Ishikawa (cell line): ENCODE data around the gene PAQR9.

Experiments
- CREB1 ChIP-seq: IDR thresholded peaks from 2 replicates; pipeline ENCODE4 v1.6.1; 2012; ENCODE audit warnings: low read depth
- EGR1 ChIP-seq: IDR thresholded peaks from 2 replicates; pipeline ENCODE4 v1.6.1; 2012
- EP300 ChIP-seq: IDR thresholded peaks from 2 replicates; pipeline ENCODE4 v1.6.1; 2012; ENCODE audit warnings: borderline replicate concordance
- RAD21 ChIP-seq: IDR thresholded peaks from 2 replicates; pipeline ENCODE4 v1.6.1; 2012; ENCODE audit warnings: low read depth
- REST ChIP-seq: IDR thresholded peaks from 2 replicates; pipeline ENCODE4 v1.6.1; 2012; ENCODE audit warnings: low read depth, mild to moderate bottlenecking
- TEAD4 ChIP-seq: IDR thresholded peaks from 2 replicates; pipeline ENCODE4 v1.6.1; 2012
- YY1 ChIP-seq: IDR thresholded peaks from 2 replicates; pipeline ENCODE4 v1.6.1; 2012; ENCODE audit warnings: low read depth
- TF ChIP-seq, protein P1 (sequence below): IDR thresholded peaks from 2 replicates; pipeline ENCODE4 v1.6.1; 2012
- TF ChIP-seq, protein P2 (sequence below): IDR thresholded peaks from 2 replicates; pipeline ENCODE4 v1.6.1; 2012

DNA sequence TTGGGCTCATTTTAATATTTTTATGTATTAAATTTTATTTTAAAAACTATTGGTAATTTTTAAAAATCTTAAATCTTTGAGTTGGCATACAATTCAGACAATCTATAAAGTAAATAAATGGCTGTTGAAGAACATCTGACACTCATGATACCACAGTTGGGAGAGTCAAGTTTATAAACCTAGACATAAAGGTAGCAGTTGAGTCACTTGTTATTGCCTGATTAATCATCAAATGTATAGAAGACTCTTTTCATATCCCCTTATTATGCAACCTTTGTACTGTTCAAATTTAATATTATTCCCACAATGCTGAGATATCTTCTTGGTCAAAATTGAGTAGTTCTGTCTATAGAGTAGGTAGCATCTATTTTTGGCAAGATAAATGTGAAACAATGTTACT, 19.6 kb downstream of the PAQR9 start:
- no peak for TF ChIP-seq REST
- TF ChIP-seq YY1 = no peak
- no peak for TF ChIP-seq RAD21
- no peak for TF ChIP-seq EGR1
- TF ChIP-seq, protein P1, sequence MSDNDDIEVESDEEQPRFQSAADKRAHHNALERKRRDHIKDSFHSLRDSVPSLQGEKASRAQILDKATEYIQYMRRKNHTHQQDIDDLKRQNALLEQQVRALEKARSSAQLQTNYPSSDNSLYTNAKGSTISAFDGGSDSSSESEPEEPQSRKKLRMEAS = no peak
- no peak for TF ChIP-seq TEAD4
- TF ChIP-seq, protein P2, sequence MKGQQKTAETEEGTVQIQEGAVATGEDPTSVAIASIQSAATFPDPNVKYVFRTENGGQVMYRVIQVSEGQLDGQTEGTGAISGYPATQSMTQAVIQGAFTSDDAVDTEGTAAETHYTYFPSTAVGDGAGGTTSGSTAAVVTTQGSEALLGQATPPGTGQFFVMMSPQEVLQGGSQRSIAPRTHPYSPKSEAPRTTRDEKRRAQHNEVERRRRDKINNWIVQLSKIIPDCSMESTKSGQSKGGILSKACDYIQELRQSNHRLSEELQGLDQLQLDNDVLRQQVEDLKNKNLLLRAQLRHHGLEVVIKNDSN = no peak
- TF ChIP-seq EP300 = no peak
- TF ChIP-seq CREB1 = no peak
